G401 (cell line): ENCODE data around the gene CCNJL. TPM values are rescaled to one million over a fixed set of nuclear protein-coding genes. Genes with fewer than 3 reads are reported as not detected.

ENCODE experiments used
- total RNA-seq: library from RNA; depleted of rRNA; stranded (reverse); fragments of >200 nt; shearing (Covaris generic); gene quantifications from 2 replicates; pipeline ENCODE4 v1.2.3, GENCODE V29; 2014; rRNA removed

Gene CCNJL
- total RNA-seq, 1 experiment from 2014 or later = 5.4 TPM

Other genes starting within 250 kb of the CCNJL start
- 49.5 and 82.4 TPM in 2 replicates for gene PWWP2A, start 193.1 kb downstream of the CCNJL start, total RNA-seq
- gene FABP6, start 83.1 kb downstream of the CCNJL start, total RNA-seq = 1.3 and 5.0 TPM in 2 replicates
- gene C1QTNF2, start 58.1 kb upstream of the CCNJL start, total RNA-seq = not detected in 2 replicates
- gene FAM200C, start 87.5 kb upstream of the CCNJL start, total RNA-seq = 4.9 and 5.2 TPM in 2 replicates
- 42.8 and 59.6 TPM in 2 replicates for gene SLU7, start 106.5 kb upstream of the CCNJL start, total RNA-seq
- 403 and 415 TPM in 2 replicates for gene PTTG1, start 109.3 kb upstream of the CCNJL start, total RNA-seq